GM19455 (cell line): ENCODE measurements around the gene AKR1C2.
"Not testable (repeated sequence)": the region's sequence is repeated elsewhere in the genome, so short reads cannot be mapped to it uniquely, and the experiment has no call there.

Source experiments
- ATAC-seq: cut with Tn5 transposase; IDR thresholded peaks from one replicate; pipeline ENCODE4 v1.9.1; 2021; ENCODE audit not compliant: unreplicated experiment

The AKR1C2 gene

GRCh38 chr10:5025461-5025881 lies 21.8 kb upstream of the AKR1C2 start:
- not testable (repeated sequence) for ATAC-seq

- ATAC-seq = no peak
Measured at GRCh38 chr10:5023177-5023805, 19.6 kb upstream of the AKR1C2 start.

GRCh38 chr10:5021624-5022290 lies 18.1 kb upstream of the AKR1C2 start:
- ATAC-seq = not testable (repeated sequence)

GRCh38 chr10:5019770-5020612 lies 16.3 kb upstream of the AKR1C2 start:
- ATAC-seq = not testable (repeated sequence)

- ATAC-seq = not testable (repeated sequence)
Measured at GRCh38 chr10:5018671-5019277, 15.1 kb upstream of the AKR1C2 start.

GRCh38 chr10:5018134-5018533 lies 14.5 kb upstream of the AKR1C2 start:
- ATAC-seq = no peak

GRCh38 chr10:5014936-5015335 lies 11.3 kb upstream of the AKR1C2 start:
- no peak for ATAC-seq

GRCh38 chr10:5014200-5014910 lies 10.7 kb upstream of the AKR1C2 start:
- not testable (repeated sequence) for ATAC-seq

GRCh38 chr10:5013385-5013784 lies 9.7 kb upstream of the AKR1C2 start:
- no peak for ATAC-seq

- ATAC-seq = no peak
Measured at GRCh38 chr10:5012595-5012994, 8.9 kb upstream of the AKR1C2 start.

- ATAC-seq = not testable (repeated sequence)
Measured at GRCh38 chr10:5011392-5011791, 7.7 kb upstream of the AKR1C2 start.

GRCh38 chr10:5010043-5010442 lies 6.4 kb upstream of the AKR1C2 start:
- not testable (repeated sequence) for ATAC-seq

- ATAC-seq = not testable (repeated sequence)
Measured at GRCh38 chr10:5008857-5009548, 5.3 kb upstream of the AKR1C2 start.

GRCh38 chr10:5004501-5004900 lies 844 bp upstream of the AKR1C2 start:
- ATAC-seq = not testable (repeated sequence)

- not testable (repeated sequence) for ATAC-seq
Measured at GRCh38 chr10:5004030-5004385, 351 bp upstream of the AKR1C2 start.

- ATAC-seq = no peak
Measured at GRCh38 chr10:5002013-5002727, 1.5 kb downstream of the AKR1C2 start.

GRCh38 chr10:4998671-4999070 lies 5.0 kb downstream of the AKR1C2 start:
- ATAC-seq = no peak

GRCh38 chr10:4994260-4994659 lies 9.4 kb downstream of the AKR1C2 start:
- not testable (repeated sequence) for ATAC-seq

GRCh38 chr10:4992564-4992963 lies 11.1 kb downstream of the AKR1C2 start:
- not testable (repeated sequence) for ATAC-seq
